OCI-LY3 (cell line): ENCODE results near the gene SPOPL.
"Not testable (repeated sequence)": the region's sequence is repeated elsewhere in the genome, so short reads cannot be mapped to it uniquely, and the experiment has no call there.

Experiments used
- H2AFZ ChIP-seq: fragments of 200-600, 300-600 bp; shearing (Covaris generic); 2 replicates; pipeline ENCODE4 v1.6.0; 2014; ENCODE audit warnings: antibody characterized with exemption, low read depth, low read length
- H3K27ac ChIP-seq: fragments of 200-600, 300-600 bp; sonication (generic); 2 replicates; pipeline ENCODE4 v1.5.1; 2014; ENCODE audit warnings: mild to moderate bottlenecking, low read length, moderate library complexity, mixed read lengths
- H3K27me3 ChIP-seq: fragments of 200-600, 300-600 bp; sonication (generic); 2 replicates; pipeline ENCODE4 v1.6.1; 2014; ENCODE audit warnings: low read depth, low read length, mixed read lengths
- H3K36me3 ChIP-seq: fragments of 200-600, 300-600 bp; sonication (generic); replicated peaks from 2 replicates; pipeline ENCODE3; 2014; ENCODE audit warnings: low read depth, low read length, mixed read lengths
- H3K4me1 ChIP-seq: fragments of 300-600, 200-600 bp; sonication (generic); 2 replicates; pipeline ENCODE4 v1.6.1; 2014; ENCODE audit warnings: low read length, mixed read lengths
- H3K4me2 ChIP-seq: fragments of 200-600, 300-600 bp; sonication (generic); 2 replicates; pipeline ENCODE4 v1.6.1; 2014; ENCODE audit warnings: low read length, mixed read lengths
- H3K4me3 ChIP-seq: fragments of 300-600, 200-600 bp; sonication (generic); 2 replicates; pipeline ENCODE4 v1.5.1; 2014; ENCODE audit warnings: antibody characterized with exemption, mild to moderate bottlenecking, low read length, moderate library complexity
- H3K79me2 ChIP-seq: fragments of 300-600, 200-600 bp; shearing (Covaris generic); 2 replicates; pipeline ENCODE4 v1.6.1; 2014; ENCODE audit warnings: mild to moderate bottlenecking, low read length, mixed read lengths
- H3K9ac ChIP-seq: fragments of 300-600, 200-600 bp; shearing (Covaris generic); 2 replicates; pipeline ENCODE4 v1.6.0; 2014; ENCODE audit warnings: mild to moderate bottlenecking, low read length, moderate library complexity
- H3K9me3 ChIP-seq: fragments of 200-600, 300-600 bp; shearing (Covaris generic); 2 replicates; pipeline ENCODE4 v1.6.1; 2014; ENCODE audit warnings: low read length, mixed read lengths; ENCODE audit not compliant: insufficient read depth
- H4K20me1 ChIP-seq: fragments of 200-600, 300-600 bp; sonication (generic); 2 replicates; pipeline ENCODE4 v1.6.1; 2016; ENCODE audit warnings: low read length, mixed read lengths; ENCODE audit not compliant: insufficient read depth
- CTCF ChIP-seq: fragments of 200-600, 300-600 bp; sonication (generic); IDR thresholded peaks from 2 replicates; pipeline ENCODE4 v1.5.1; 2014; ENCODE audit warnings: antibody characterized with exemption, low read length, low read depth
- EZH2phosphoT487 ChIP-seq: fragments of 200-600 bp; shearing (Covaris generic); IDR thresholded peaks from 2 replicates; pipeline ENCODE4 v1.6.1; 2018; ENCODE audit warnings: antibody characterized with exemption, mixed run types, low read depth

SPOPL gene

GRCh38 chr2:138476940-138477339 is 24.6 kb upstream of the SPOPL start:
- Histone ChIP-seq H3K9ac (no peak overlapping the region), H3K4me3 (no peak overlapping the region), H3K9me3 (no peaks in the 10 kb centered on the region), H4K20me1 (no peaks in the 10 kb centered on the region; the same call in 1 of the 2 replicates), H3K4me1 (peaks cover 20% of the 10 kb centered on the region), H3K27ac (no peak overlapping the region), H2AFZ (no peak overlapping the region), H3K27me3 (no peaks in the 10 kb centered on the region), H3K4me2 (no peak overlapping the region), H3K36me3 (no peaks in the 10 kb centered on the region), H3K79me2 (no peaks in the 10 kb centered on the region)
- TF ChIP-seq CTCF (peak; percentile 45), EZH2phosphoT487 (no peak)

- not testable (repeated sequence) for H3K79me2 ChIP-seq, H2AFZ ChIP-seq, H3K36me3 ChIP-seq, H3K27me3 ChIP-seq, H4K20me1 ChIP-seq, H3K9me3 ChIP-seq, H3K9ac ChIP-seq, H3K27ac ChIP-seq, H3K4me2 ChIP-seq, H3K4me3 ChIP-seq, H3K4me1 ChIP-seq
Measured at GRCh38 chr2:138482796-138483195, 18.8 kb upstream of the SPOPL start.

GRCh38 chr2:138485019-138485418 is 16.6 kb upstream of the SPOPL start:
- no peaks in the 10 kb centered on the region for H3K9me3 ChIP-seq
- no peaks in the 10 kb centered on the region for H3K4me1 ChIP-seq
- no peaks in the 10 kb centered on the region for H3K79me2 ChIP-seq
- no peak for TF ChIP-seq EZH2phosphoT487
- TF ChIP-seq CTCF: no peak
- no peak overlapping the region for H2AFZ ChIP-seq
- H3K9ac ChIP-seq: no peak overlapping the region
- H4K20me1 ChIP-seq: no peaks in the 10 kb centered on the region
- no peak overlapping the region for H3K4me3 ChIP-seq
- H3K27ac ChIP-seq: no peak overlapping the region
- H3K4me2 ChIP-seq: no peak overlapping the region
- no peaks in the 10 kb centered on the region for H3K27me3 ChIP-seq
- H3K36me3 ChIP-seq: no peaks in the 10 kb centered on the region

- H4K20me1 ChIP-seq: no peaks in the 10 kb centered on the region
- no peaks in the 10 kb centered on the region for H3K9me3 ChIP-seq
- H3K4me2 ChIP-seq: no peak overlapping the region
- no peaks in the 10 kb centered on the region for H3K79me2 ChIP-seq
- H3K27ac ChIP-seq: no peak overlapping the region
- H2AFZ ChIP-seq: no peak overlapping the region
- H3K27me3 ChIP-seq: no peaks in the 10 kb centered on the region
- no peak overlapping the region for H3K4me3 ChIP-seq
- no peak overlapping the region for H3K9ac ChIP-seq
- peaks cover 1% of the 10 kb centered on the region; the same call in 1 of the 2 replicates for H3K4me1 ChIP-seq
- no peak for TF ChIP-seq EZH2phosphoT487
- peak; percentile 51 for TF ChIP-seq CTCF
- H3K36me3 ChIP-seq: no peaks in the 10 kb centered on the region
Measured at GRCh38 chr2:138486363-138487198, 15.0 kb upstream of the SPOPL start.
